HCT116 (cell line): ENCODE measurements around the gene SEC22A. TPM values are rescaled to one million over a fixed set of nuclear protein-coding genes. Genes with fewer than 3 reads are reported as not detected.

ENCODE experiments used
- ATAC-seq: fragments of 200-7000 bp; cut with Tn5 transposase; 2 replicates; pipeline ENCODE4 v1.9.1; 2020; ENCODE audit warnings: mild to moderate bottlenecking, moderate library complexity
- BruUV-seq: library from RNA; stranded (reverse); fragments of 400-500 nt; replicated peaks from 2 replicates; lab custom pipeline; 2021; lab: Mats Ljungman, UMichigan
- CTCF ChIA-PET: fragments of 300-600 bp; sonication (Branson Sonifier 250); formaldehyde crosslinking; loops from one replicate; lab custom pipeline; 2021; ENCODE audit warnings: antibody characterized with exemption; lab: Charles Lee
- POLR2A ChIA-PET: fragments of 300-600, 350-600 bp; sonication (Branson Sonifier 250); formaldehyde crosslinking; loops from one replicate; lab custom pipeline; 2021; ENCODE audit warnings: antibody characterized with exemption; lab: Charles Lee
- RAD21 ChIA-PET, 2 experiments: fragments of 300-600 bp; sonication (Branson Sonifier 250); formaldehyde crosslinking; loops; one replicate each; lab custom pipeline; 2023; ENCODE audit warnings: low total read pairs in 2 of 2; ENCODE audit not compliant: uncharacterized antibody in 2 of 2, unreplicated experiment in 2 of 2, low non-redundant PET in 1 of 2; lab: Charles Lee
- DNase-seq: peaks from one replicate; pipeline ENCODE4 v3.0.0-alpha.2; 2010; ENCODE audit warnings: low read depth, low spot score
- H2AFZ ChIP-seq: fragments of 200-600 bp; shearing (Covaris generic), sonication (generic); 2 replicates; pipeline ENCODE4 v1.6.1; 2017; ENCODE audit warnings: low read depth, mixed run types, mixed read lengths, antibody characterized with exemption, low read length; ENCODE audit not compliant: poor library complexity, severe bottlenecking
- H3K27ac ChIP-seq: 2 replicates; pipeline ENCODE4 v1.5.1; 2012; ENCODE audit warnings: low read depth, low read length
- H3K27me3 ChIP-seq: fragments of 200-600 bp; sonication (generic); 2 replicates; pipeline ENCODE4 v1.6.1; 2016; ENCODE audit warnings: mixed run types, low read length, mixed read lengths; ENCODE audit not compliant: insufficient read depth
- H3K36me3 ChIP-seq, 2 experiments: fragments of 200-500 bp in 1 of 2; fragments of 200-600 bp in 1 of 2; sonication (Bioruptor generic) in 1 of 2; sonication (generic) in 1 of 2; 2 replicates each; pipeline versions ENCODE4 v1.5.1 to v1.6.1; 2014 to 2016; ENCODE audit warnings: low read length in 2 of 2, inconsistent platforms in 1 of 2, mixed read lengths in 1 of 2, mixed run types in 1 of 2; ENCODE audit not compliant: insufficient read depth in 2 of 2, control insufficient read depth in 1 of 2
- H3K4me1 ChIP-seq, 2 experiments: fragments of 200-600 bp in 1 of 2; sonication (generic) in 1 of 2; 2 replicates each; pipeline versions ENCODE4 v1.5.1 to v1.6.1; 2012 to 2017; ENCODE audit warnings: low read length in 2 of 2, inconsistent platforms in 1 of 2, mild to moderate bottlenecking in 1 of 2, mixed read lengths in 1 of 2, mixed run types in 1 of 2, moderate library complexity in 1 of 2; ENCODE audit not compliant: insufficient read depth in 2 of 2, control insufficient read depth in 1 of 2
- H3K4me2 ChIP-seq: fragments of 200-600 bp; sonication (generic); 2 replicates; pipeline ENCODE4 v1.6.1; 2017; ENCODE audit warnings: mixed run types, low read length, mixed read lengths
- H3K4me3 ChIP-seq, 2 experiments: fragments of 200-600 bp in 1 of 2; sonication (generic) in 1 of 2; replicated peaks in 1 of 2; 2 replicates each; pipeline ENCODE4 v1.5.1; 2011 to 2016; ENCODE audit warnings: low read length in 2 of 2, control low read depth in 1 of 2, low read depth in 1 of 2, mild to moderate bottlenecking in 1 of 2, mixed read lengths in 1 of 2, mixed run types in 1 of 2
- H3K79me2 ChIP-seq: fragments of 200-600 bp; sonication (generic); 2 replicates; pipeline ENCODE4 v1.6.1; 2017; ENCODE audit warnings: mild to moderate bottlenecking, mixed run types, low read length, moderate library complexity, mixed read lengths; ENCODE audit not compliant: insufficient read depth
- H3K9ac ChIP-seq: fragments of 200-600 bp; sonication (generic); 2 replicates; pipeline ENCODE4 v1.6.1; 2016; ENCODE audit warnings: low read length, mixed read lengths
- H3K9me2 ChIP-seq: fragments of 200-600 bp; sonication (generic), shearing (Covaris generic); 2 replicates; pipeline ENCODE4 v1.6.1; 2017; ENCODE audit warnings: mixed run types, mild to moderate bottlenecking, moderate library complexity; ENCODE audit not compliant: insufficient read depth
- H3K9me3 ChIP-seq, 2 experiments: fragments of 200-500 bp in 1 of 2; fragments of 200-600 bp in 1 of 2; sonication (Bioruptor generic) in 1 of 2; sonication (generic) in 1 of 2; 2 replicates each; pipeline ENCODE4 v1.6.1; 2014 to 2017; ENCODE audit warnings: low read length in 2 of 2, mixed read lengths in 2 of 2, inconsistent platforms in 1 of 2, low read depth in 1 of 2, mild to moderate bottlenecking in 1 of 2, mixed run types in 1 of 2, moderate library complexity in 1 of 2; ENCODE audit not compliant: control insufficient read depth in 1 of 2, insufficient read depth in 1 of 2
- H4K20me1 ChIP-seq: fragments of 200-600 bp; sonication (generic), shearing (Covaris generic); 2 replicates; pipeline ENCODE4 v1.6.1; 2017; ENCODE audit warnings: mixed run types, mild to moderate bottlenecking, moderate library complexity; ENCODE audit not compliant: insufficient read depth
- CBX3 ChIP-seq: IDR thresholded peaks from 2 replicates; pipeline ENCODE4 v1.6.1; 2012; ENCODE audit warnings: low read depth
- CEBPB ChIP-seq: IDR thresholded peaks from 2 replicates; pipeline ENCODE4 v1.6.1; 2012; ENCODE audit warnings: low read depth
- EGR1 ChIP-seq: IDR thresholded peaks from 2 replicates; pipeline ENCODE4 v1.6.1; 2012; ENCODE audit warnings: low read depth
- EZH2phosphoT487 ChIP-seq: fragments of 200-600 bp; IDR thresholded peaks from 2 replicates; pipeline ENCODE4 v1.6.1; 2018; ENCODE audit warnings: antibody characterized with exemption, borderline replicate concordance
- FOSL1 ChIP-seq: IDR thresholded peaks from 2 replicates; pipeline ENCODE4 v1.6.1; 2012; ENCODE audit warnings: low read depth
- JUND ChIP-seq: IDR thresholded peaks from 2 replicates; pipeline ENCODE4 v1.6.1; 2012
- POLR2A ChIP-seq: IDR thresholded peaks from 2 replicates; pipeline ENCODE4 v1.7.0; 2011; ENCODE audit warnings: borderline replicate concordance; ENCODE audit not compliant: insufficient read depth, insufficient read length; ENCODE audit errors: extremely low read depth
- POLR2AphosphoS5 ChIP-seq: IDR thresholded peaks from 2 replicates; pipeline ENCODE4 v1.6.1; 2011; ENCODE audit warnings: mild to moderate bottlenecking, low read depth, low read length, moderate library complexity
- RAD21 ChIP-seq: IDR thresholded peaks from 2 replicates; pipeline ENCODE4 v1.6.1; 2012; ENCODE audit warnings: low read depth, mild to moderate bottlenecking
- SIN3A ChIP-seq: IDR thresholded peaks from 2 replicates; pipeline ENCODE4 v1.6.1; 2012; ENCODE audit warnings: low read depth
- SRF ChIP-seq: IDR thresholded peaks from 2 replicates; pipeline ENCODE4 v1.6.1; 2012; ENCODE audit warnings: low read depth
- TCF7L2 ChIP-seq: IDR thresholded peaks from 2 replicates; pipeline ENCODE4 v1.7.0; 2011; ENCODE audit warnings: borderline replicate concordance, inconsistent platforms; ENCODE audit not compliant: insufficient read depth, insufficient read length; ENCODE audit errors: extremely low read depth
- YY1 ChIP-seq: IDR thresholded peaks from 2 replicates; pipeline ENCODE4 v1.6.1; 2011; ENCODE audit warnings: low read length, low read depth, moderate library complexity, mild to moderate bottlenecking; ENCODE audit not compliant: insufficient replicate concordance; ENCODE audit errors: extremely low read depth
- ZFX ChIP-seq: fragments of 450-650 bp; IDR thresholded peaks from 2 replicates; pipeline ENCODE4 v1.6.1; 2017
- ZNF274 ChIP-seq: fragments of 200-500 bp; sonication (Bioruptor generic); IDR thresholded peaks from 2 replicates; pipeline ENCODE4 v1.6.1; 2014; ENCODE audit warnings: mild to moderate bottlenecking, low read depth, low read length, inconsistent platforms
- intact Hi-C: fragments of 100-400 bp; cut with micrococcal nuclease; formaldehyde crosslinking; loops from 2 replicates; pipeline ENCODE4 v1.10.0; 2022
- total RNA-seq: library from RNA; stranded (reverse); gene quantifications from one replicate; pipeline ENCODE4 v1.2.1, GENCODE V29; 2021; ENCODE audit not compliant: unreplicated experiment
- TF ChIP-seq, protein P1 (sequence below): IDR thresholded peaks from 2 replicates; pipeline ENCODE4 v1.6.1; 2012
- TF ChIP-seq, protein P2 (sequence below): IDR thresholded peaks from 2 replicates; pipeline ENCODE4 v1.6.1; 2011; ENCODE audit warnings: mild to moderate bottlenecking, low read length, moderate library complexity; ENCODE audit not compliant: insufficient replicate concordance; ENCODE audit errors: extremely low read depth
- TF ChIP-seq, protein P3 (sequence below): IDR thresholded peaks from 2 replicates; pipeline ENCODE4 v1.6.1; 2012
- TF ChIP-seq, protein P4 (sequence below), 3 experiments: fragments of 200-600 bp in 1 of 3; sonication (generic) in 1 of 3; IDR thresholded peaks in 2 of 3; conservative IDR thresholded peaks in 1 of 3; 2 replicates each; pipeline ENCODE4 v1.5.1; 2012 to 2017; ENCODE audit warnings: low read depth in 2 of 3, low read length in 2 of 3, antibody characterized with exemption in 1 of 3, borderline replicate concordance in 1 of 3, control low read depth in 1 of 3, mild to moderate bottlenecking in 1 of 3, mixed read lengths in 1 of 3, mixed run types in 1 of 3, moderate library complexity in 1 of 3; ENCODE audit not compliant: insufficient read depth in 1 of 3

The SEC22A gene
- total RNA-seq, 1 experiment from 2014 or later = 10.6 TPM

DNA sequence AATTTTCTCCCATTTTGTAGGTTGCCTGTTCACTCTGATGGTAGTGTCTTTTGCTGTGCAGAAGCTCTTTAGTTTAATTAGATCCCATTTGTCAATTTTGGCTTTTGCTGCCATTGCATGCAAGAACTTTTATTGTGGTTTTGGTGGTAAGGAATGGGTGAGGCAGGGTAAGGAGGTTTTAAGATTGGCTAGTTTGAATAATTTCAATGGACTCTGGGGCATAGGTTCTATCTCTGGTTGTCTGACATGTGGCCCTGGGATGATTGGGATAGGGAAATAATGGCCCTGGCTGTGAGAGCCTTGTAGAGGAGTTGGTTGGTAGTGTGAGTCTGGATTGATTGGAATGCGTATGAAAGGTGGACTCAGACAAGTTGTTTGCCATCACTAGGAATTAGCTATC, 38.0 kb downstream of the SEC22A start:
- H3K9me2 ChIP-seq = no peaks in the 10 kb centered on the region
- H3K27ac ChIP-seq = no peak overlapping the region
- H3K79me2 ChIP-seq = no peaks in the 10 kb centered on the region
- H2AFZ ChIP-seq = no peak overlapping the region
- BruUV-seq = no TSS peak
- TF ChIP-seq, protein P1, sequence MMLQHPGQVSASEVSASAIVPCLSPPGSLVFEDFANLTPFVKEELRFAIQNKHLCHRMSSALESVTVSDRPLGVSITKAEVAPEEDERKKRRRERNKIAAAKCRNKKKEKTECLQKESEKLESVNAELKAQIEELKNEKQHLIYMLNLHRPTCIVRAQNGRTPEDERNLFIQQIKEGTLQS = no peak
- no peak for TF ChIP-seq EZH2phosphoT487
- no peak for TF ChIP-seq ZNF274
- TF ChIP-seq YY1 = no peak
- TF ChIP-seq, protein P2, sequence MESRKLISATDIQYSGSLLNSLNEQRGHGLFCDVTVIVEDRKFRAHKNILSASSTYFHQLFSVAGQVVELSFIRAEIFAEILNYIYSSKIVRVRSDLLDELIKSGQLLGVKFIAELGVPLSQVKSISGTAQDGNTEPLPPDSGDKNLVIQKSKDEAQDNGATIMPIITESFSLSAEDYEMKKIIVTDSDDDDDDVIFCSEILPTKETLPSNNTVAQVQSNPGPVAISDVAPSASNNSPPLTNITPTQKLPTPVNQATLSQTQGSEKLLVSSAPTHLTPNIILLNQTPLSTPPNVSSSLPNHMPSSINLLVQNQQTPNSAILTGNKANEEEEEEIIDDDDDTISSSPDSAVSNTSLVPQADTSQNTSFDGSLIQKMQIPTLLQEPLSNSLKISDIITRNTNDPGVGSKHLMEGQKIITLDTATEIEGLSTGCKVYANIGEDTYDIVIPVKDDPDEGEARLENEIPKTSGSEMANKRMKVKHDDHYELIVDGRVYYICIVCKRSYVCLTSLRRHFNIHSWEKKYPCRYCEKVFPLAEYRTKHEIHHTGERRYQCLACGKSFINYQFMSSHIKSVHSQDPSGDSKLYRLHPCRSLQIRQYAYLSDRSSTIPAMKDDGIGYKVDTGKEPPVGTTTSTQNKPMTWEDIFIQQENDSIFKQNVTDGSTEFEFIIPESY = no peak
- no peak for TF ChIP-seq FOSL1
- no peak for TF ChIP-seq JUND
- TF ChIP-seq, protein P3, sequence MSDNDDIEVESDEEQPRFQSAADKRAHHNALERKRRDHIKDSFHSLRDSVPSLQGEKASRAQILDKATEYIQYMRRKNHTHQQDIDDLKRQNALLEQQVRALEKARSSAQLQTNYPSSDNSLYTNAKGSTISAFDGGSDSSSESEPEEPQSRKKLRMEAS = no peak
- TF ChIP-seq POLR2AphosphoS5 = no peak
- TF ChIP-seq EGR1 = no peak
- no peak for TF ChIP-seq CEBPB
- TF ChIP-seq CBX3 = no peak
- no peak for TF ChIP-seq SRF
- TF ChIP-seq ZFX = no peak
- TF ChIP-seq SIN3A = no peak
- TF ChIP-seq TCF7L2 = no peak
- no peak for TF ChIP-seq POLR2A
- TF ChIP-seq RAD21 = no peak
- TF ChIP-seq, protein P4, sequence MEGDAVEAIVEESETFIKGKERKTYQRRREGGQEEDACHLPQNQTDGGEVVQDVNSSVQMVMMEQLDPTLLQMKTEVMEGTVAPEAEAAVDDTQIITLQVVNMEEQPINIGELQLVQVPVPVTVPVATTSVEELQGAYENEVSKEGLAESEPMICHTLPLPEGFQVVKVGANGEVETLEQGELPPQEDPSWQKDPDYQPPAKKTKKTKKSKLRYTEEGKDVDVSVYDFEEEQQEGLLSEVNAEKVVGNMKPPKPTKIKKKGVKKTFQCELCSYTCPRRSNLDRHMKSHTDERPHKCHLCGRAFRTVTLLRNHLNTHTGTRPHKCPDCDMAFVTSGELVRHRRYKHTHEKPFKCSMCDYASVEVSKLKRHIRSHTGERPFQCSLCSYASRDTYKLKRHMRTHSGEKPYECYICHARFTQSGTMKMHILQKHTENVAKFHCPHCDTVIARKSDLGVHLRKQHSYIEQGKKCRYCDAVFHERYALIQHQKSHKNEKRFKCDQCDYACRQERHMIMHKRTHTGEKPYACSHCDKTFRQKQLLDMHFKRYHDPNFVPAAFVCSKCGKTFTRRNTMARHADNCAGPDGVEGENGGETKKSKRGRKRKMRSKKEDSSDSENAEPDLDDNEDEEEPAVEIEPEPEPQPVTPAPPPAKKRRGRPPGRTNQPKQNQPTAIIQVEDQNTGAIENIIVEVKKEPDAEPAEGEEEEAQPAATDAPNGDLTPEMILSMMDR (IDR thresholded peaks at IDR 0.05 in 2 of 3, conservative IDR thresholded peaks at IDR 0.05 in 1 of 3; ENCODE audit: borderline replicate concordance in 1 of 3, insufficient read depth in 1 of 3, low read depth in 2 of 3, low read length in 2 of 3) = no peak
- ATAC-seq (no peak), DNase-seq (no peak)
- H3K9me3 ChIP-seq = no peaks in the 10 kb centered on the region
- H3K4me2 ChIP-seq = no peak overlapping the region
- no peaks in the 10 kb centered on the region for H4K20me1 ChIP-seq
- no peaks in the 10 kb centered on the region for H3K27me3 ChIP-seq
- POLR2A ChIA-PET = no interaction called here
- intact Hi-C loops = loop anchor here (10.0 kb wide), 1 partner anchor 385 kb away; no protein-coding TSS in a partner anchor
- RAD21 ChIA-PET = no interaction called here
- no peaks in the 10 kb centered on the region for H3K4me1 ChIP-seq
- no peak overlapping the region for H3K9ac ChIP-seq
- CTCF ChIA-PET = no interaction called here
- H3K4me3 ChIP-seq = no peak overlapping the region
- no peaks in the 10 kb centered on the region for H3K36me3 ChIP-seq
